A549 (cell line): ENCODE results near the gene GNRHR.

ENCODE experiments used
- EP300 ChIP-seq, 2 experiments: fragments of >200 bp; sonication (Bioruptor Twin); formaldehyde crosslinking; IDR thresholded peaks; 2 replicates in 1 of 2; 3 replicates in 1 of 2; pipeline ENCODE4 v1.6.1; 2016 to 2017
- TF ChIP-seq, protein P1 (sequence below): fragments of 200-600 bp; sonication (generic); IDR thresholded peaks from 2 replicates; pipeline ENCODE4 v1.6.1; 2016; ENCODE audit warnings: antibody characterized with exemption, mild to moderate bottlenecking, moderate library complexity

DNA sequence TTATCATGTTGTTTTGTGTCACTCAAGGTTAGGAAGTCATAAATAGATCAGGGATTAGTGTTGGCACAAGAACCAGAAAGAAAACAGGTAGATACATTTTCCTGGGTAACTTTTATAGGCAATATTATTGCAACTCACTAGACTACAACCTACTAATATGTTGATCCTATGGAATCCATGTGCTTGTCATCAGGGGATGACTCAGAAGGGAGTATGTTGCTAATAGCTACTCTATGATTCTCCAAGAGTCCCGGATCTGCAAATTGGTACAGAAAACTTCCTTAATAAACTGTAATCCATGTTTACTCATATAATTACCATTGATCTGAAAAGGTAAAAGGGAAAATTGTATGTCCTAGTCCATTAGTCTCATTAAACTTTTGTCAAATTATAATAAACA is 11.7 kb upstream of the GNRHR start:
- TF ChIP-seq EP300 (IDR thresholded peaks at IDR 0.05), result no peak
- TF ChIP-seq, protein P1, sequence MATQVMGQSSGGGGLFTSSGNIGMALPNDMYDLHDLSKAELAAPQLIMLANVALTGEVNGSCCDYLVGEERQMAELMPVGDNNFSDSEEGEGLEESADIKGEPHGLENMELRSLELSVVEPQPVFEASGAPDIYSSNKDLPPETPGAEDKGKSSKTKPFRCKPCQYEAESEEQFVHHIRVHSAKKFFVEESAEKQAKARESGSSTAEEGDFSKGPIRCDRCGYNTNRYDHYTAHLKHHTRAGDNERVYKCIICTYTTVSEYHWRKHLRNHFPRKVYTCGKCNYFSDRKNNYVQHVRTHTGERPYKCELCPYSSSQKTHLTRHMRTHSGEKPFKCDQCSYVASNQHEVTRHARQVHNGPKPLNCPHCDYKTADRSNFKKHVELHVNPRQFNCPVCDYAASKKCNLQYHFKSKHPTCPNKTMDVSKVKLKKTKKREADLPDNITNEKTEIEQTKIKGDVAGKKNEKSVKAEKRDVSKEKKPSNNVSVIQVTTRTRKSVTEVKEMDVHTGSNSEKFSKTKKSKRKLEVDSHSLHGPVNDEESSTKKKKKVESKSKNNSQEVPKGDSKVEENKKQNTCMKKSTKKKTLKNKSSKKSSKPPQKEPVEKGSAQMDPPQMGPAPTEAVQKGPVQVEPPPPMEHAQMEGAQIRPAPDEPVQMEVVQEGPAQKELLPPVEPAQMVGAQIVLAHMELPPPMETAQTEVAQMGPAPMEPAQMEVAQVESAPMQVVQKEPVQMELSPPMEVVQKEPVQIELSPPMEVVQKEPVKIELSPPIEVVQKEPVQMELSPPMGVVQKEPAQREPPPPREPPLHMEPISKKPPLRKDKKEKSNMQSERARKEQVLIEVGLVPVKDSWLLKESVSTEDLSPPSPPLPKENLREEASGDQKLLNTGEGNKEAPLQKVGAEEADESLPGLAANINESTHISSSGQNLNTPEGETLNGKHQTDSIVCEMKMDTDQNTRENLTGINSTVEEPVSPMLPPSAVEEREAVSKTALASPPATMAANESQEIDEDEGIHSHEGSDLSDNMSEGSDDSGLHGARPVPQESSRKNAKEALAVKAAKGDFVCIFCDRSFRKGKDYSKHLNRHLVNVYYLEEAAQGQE, result no peak
